ENCODE measurements around the gene PNPLA4.

Gene PNPLA4, protein sequence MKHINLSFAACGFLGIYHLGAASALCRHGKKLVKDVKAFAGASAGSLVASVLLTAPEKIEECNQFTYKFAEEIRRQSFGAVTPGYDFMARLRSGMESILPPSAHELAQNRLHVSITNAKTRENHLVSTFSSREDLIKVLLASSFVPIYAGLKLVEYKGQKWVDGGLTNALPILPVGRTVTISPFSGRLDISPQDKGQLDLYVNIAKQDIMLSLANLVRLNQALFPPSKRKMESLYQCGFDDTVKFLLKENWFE

DNA sequence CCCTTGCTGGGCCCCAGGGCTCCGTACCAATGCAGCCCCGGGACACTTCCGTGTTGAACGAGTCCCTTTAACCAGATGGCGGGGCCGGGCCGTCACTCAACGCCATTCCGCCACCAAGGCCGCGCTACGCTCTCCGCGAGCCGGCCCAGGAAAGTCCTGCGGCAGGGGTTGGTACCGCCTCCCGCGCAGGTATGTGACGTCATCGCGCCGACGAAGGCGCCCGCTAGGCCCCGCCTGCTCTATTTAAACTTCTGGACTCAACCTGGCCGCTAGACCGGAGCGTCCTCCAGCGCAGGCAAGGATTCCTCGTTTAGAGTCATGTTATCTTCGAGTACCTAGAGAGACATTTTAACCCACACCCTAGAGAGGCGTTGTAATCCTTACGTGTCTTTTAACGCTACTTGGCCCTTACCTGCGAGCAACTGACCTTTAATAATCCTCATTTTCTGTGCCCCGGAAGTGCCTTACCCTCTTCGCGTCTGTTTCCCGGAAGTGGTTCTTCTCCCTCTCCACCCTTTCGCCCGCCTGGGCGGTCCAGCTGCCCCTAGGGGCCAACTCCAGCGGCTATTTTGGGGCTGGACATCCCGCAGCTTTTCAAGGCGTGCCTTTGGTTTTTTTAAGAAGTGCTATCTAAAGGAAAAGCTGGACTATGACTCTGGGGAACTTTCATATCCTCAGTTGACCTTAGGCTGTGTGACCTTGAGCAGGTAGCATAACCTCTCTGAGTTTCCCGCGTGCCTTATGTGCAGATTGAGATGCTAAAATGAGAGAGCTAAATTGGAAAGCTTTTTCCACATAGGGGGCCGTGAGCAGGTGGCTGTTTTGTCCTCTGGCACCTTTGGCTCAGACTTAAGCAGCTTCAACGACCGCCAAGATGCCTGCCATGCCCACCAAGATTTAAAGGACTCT lies at the start of gene PNPLA4:
TSS of gene PNPLA4 (minus strand) at position 155 of the 909 bp plus-strand sequence. CDS start 1,294 bp downstream, outside the sequence.
- peak; percentile 88 for DNase-seq

DNA sequence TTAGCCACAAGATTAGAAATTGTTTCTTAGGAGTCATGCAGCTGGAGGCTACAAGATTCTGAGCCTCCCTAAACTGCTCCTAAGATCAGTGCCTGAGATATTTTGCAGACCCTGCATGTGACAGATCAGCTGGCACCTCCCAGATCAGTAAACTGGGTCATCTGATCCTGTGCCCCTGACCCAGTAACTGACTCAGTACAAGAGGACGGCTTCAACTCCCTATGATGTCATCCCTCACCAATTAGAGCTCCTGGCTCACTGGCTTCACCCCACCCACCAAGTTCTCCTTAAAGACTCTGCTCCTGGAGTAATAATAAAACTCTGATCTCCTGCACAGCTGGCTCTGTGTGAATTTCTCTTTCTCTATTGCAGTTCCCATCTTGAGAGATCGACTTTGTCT lies 45.4 kb upstream of the PNPLA4 start:
- DNase-seq: no peak

DNA sequence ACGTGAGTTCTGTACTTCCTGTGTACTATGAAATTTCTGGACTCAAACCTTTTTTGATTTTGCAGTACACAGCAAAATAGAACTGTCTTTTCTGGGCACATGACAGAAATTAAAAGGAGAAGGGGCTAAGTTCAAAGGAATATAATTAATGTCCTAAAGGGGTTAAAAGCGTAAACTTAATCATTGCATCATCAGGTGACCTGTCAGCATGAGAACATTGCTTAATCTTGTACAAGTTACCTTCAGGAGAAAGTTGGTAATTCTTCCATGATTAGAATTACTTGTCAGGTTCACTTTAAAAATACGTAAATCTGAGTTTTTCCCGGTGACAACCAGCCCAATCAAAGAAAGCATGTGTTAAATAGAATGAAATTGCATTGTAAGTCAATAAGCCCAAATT lies 43.2 kb upstream of the PNPLA4 start:
- no peak for DNase-seq

DNA sequence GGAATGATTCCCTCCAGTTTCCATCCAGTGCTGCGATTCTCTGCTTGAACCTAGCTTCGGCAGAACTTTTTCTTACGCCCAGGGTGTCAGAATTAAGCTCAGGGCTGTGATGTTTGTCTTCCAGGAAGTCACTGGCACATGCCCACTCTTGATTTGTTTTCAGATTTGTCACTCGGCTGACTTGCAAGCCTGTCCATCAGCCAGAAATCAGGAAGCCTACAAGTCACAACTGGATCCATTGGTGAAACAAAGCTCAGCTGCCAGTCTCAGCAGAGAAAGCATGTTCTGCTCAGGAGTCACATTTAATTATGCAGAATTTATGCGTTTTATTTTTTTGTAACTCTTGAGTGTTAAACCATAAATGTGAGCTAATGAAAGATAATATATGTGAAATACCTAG lies 38.2 kb upstream of the PNPLA4 start:
- no peak for DNase-seq

DNA sequence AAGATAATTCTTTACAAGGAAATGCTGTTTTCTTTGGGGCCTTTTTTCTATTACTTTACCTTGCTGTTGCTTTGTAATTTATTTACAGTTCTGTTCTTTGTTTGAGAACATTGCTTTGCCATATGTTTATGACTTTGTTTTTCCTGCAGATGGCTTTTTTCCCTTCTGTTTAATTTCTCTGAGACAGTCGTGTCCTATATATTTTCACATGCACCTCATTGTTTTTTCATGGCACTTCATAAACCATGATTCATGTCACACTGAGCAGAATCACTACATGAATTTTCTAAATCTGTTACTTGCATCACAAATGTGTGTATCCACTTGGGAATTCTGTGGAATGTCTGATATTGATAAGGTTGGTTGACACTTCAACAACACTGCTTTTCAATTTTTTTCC lies 33.0 kb upstream of the PNPLA4 start:
- no peak for DNase-seq

DNA sequence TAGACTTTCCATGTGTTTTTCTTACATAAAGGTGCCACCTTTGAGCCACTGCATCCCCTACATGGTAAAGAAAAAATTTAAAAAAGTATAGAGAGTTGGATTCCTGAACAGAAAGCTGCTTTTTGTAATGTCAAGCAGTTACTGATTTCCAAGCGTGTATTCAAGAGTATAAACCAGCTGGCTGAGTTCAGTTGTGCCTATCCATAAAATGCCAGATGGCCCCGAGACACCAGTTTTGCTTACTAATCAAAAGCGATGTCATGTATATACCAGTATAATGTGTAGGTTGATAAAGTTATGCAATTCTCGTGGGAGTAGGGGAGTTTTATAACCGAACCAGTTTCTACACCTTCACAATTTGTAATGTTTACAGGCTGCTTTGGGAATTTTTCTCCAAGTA lies 26.2 kb upstream of the PNPLA4 start:
- DNase-seq: no peak

DNA sequence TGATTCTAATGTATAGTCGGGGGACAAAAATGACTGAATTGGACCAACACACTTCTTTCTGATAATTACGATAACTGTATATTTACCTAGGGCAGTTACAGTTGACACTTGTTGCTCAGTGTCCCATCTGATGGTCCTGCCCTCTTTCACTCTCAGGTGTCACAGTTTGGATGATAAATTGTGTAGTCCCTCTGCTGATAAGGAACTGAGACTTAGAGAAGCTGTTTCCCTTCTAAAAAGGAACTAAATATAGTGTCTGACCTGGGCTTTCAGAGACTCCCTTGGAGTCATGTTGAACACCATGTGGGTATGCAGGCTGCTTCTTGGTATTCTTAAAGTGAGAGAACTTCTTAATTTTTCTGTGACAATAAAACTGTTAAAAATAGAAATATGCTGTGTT lies 23.7 kb upstream of the PNPLA4 start:
- no peak for DNase-seq

DNA sequence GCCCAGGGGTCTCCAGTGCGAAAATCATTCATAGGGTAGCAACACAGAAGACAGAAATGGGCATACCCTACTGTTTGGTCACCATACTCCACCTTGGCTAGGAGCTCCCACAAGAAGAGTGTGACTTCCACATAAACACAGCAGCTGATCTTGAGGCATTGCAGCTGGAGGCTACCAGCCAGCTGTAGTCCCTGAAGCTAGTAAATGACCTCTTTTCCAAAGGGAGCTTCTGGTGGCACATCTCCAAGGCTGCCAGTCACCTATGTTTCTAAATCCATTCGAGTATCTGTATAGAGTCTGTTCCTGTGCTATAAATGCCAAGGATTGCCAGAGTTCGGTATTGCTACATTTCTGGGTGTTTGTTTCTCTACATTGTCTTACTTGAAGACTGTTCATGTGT lies 21.3 kb upstream of the PNPLA4 start:
- no peak for DNase-seq

DNA sequence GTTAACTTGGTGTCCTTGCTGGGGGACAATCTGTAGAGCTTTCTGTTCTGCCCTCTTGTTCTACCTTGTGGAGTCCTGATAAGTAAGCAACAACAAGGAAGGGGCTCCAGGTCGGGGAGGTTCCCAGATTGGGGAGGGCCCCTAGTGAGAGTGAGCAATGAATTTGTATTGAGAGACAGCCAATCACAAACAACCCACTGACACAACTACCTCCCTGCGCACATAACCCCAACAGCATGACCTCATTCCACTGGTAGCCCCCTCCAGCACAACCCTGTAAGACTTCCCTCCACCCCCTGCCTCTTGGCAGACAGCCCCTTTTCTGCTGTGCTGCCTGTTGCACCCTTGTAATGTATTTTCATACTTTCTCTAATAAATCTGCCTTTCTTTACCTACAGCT lies 19.7 kb upstream of the PNPLA4 start:
- DNase-seq: no peak

DNA sequence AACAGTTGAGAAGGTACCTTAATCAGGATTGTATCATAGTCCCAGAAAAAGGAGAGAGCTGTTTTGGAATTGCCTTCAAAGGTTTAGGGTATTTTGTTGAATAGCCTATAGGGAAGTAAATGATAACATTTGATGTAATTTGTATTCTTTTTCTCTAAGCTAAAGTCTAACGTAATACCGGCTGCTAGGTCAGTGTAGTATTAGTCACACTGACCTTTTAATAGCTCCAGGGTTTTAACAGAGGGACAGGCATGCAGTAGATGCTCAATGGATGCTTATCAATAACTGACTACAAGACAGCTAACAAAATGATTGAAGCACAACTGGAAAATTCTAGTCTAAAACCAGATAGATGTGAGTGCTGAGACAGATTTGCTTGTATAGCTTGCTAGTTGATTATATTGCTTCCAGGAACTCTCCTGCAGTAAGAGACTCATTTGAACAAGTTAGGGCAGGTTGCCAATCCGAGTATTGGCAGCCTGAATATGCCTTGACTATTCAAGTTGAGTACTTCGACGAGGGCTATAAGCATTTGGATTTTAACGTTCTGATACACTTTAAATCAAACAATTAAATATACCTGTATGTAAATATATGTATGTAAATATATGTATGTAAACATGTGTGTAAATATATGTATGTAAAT lies 16.5 kb upstream of the PNPLA4 start:
- DNase-seq: no peak

DNA sequence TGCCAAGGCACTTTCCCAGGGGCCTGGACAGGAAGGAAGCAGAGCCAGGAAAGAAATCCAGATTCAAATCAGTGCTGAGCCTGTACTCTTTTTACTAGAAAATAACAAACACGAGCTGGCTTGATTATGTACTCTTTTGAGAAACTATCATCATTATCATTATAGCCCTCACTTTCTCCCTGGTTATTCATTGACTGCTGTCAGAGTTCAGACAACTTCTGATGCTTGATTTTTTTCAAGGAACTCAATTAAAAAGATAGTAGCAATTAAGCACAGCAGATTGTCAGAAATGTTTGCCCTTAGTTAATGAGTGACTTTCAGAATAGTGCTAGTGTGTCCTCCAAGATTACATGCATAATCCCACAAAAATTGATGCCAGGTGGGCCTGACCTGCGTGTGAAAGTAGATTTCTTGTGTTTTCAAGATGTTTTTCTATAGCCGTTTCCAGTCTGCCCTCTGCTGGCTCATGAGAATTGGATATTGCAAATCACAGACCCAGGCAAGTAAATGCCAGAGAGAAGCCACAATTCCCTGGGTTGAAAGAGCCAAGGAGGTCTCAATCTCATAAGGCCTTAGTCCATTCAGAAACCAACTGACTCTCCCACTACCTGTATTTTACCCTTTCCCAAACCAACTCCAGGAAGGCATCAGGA lies 14.3 kb upstream of the PNPLA4 start:
- DNase-seq: no peak

DNA sequence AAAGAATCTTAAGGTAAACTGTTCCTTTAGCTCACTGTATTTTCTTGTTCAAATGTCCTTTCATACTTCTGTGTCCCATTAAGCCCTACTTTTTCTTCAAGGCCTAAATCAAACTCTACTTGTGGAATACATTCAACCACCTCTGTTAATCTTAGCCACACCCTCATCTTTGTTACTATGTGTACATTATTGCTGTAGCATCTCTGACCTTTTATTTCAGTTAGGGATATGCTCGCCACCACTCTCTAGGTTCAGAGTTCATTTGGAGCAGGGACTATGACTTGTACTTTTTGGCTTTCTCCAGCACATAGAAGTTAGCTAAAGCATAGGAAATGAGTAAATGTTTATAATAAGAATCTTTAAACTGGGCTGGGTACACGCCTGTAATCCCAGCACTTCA lies 6.8 kb upstream of the PNPLA4 start:
- no peak for DNase-seq

DNA sequence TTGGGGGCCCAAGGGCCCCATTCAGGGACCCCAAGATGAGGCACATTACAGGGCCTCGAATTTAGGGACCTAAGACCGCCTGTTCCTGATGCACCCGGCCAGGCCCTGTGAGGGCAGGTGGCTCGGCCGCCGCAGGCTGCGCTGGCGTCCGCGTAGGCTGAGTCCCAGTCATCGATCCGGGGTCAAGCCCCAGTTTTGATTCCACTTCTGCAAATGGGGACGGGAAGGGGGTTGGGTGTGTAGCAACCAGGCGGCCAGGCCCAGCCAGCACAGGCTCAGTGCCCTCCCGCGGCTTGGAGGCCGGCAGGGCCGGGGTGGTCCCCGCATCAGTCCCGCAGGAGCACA lies 327 bp downstream of the PNPLA4 start:
- no peak for DNase-seq

DNA sequence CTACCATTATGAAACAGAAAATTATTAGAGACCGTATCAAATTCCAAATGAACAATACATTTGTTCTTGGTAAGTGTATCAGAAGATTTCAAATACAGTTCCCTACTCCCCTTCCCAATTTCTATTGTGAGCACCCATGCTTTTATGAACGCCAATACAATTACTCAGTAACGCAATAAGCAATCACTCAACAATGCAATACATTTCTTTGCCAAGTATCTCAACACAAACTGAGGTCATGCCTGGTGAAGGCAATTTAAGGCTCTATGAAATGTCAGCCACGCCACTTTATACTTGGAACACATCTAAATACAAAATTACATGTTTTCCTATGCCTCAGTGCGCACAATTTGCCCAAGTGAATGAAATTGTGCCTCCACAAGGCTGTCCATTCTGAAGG lies 712 bp downstream of the PNPLA4 start:
- DNase-seq: no peak

DNA sequence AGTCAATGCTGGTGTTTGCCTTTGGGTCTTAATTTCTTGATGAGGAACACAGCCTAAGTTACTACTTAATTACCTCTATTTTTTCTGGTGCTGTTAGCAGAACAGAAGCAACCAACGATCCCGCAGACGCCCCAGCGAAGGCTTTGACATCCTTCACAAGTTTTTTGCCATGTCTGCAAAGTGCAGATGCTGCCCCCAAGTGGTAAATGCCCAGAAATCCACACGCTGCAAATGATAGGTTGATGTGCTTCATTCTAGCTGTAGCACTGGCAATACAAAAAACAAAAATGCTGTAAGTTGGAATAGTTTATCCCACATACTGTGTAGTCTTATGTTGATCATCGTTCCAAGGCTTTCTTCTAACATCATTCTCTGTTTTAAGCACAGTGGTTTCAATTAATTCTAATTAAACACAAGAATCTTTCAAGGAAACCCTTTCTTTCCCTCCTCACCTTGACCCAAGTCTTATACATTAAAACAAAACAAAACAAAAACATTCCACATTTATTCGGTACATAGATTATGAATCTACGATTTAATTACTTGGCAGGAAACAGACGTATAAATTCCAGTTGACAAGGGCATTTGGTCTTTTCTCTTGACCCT lies 1.2 kb downstream of the PNPLA4 start:
- peak; percentile 72 for DNase-seq

DNA sequence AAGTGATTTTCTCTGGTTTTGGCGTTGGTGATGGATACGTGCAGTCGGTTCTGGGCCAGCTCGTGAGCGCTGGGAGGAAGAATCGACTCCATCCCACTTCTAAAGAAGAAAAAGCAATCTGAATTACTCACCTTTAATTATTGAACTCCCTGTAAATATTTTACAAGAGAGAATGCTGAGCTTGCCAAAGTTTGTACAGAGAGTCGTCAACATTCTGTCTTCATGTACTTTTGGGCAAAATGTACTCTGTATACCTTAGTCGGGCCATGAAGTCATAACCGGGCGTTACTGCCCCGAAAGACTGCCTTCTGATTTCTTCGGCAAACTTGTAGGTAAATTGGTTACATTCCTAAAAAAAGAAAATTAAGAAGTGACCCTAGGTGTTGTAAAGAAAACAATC lies 5.5 kb downstream of the PNPLA4 start:
- DNase-seq: no peak

DNA sequence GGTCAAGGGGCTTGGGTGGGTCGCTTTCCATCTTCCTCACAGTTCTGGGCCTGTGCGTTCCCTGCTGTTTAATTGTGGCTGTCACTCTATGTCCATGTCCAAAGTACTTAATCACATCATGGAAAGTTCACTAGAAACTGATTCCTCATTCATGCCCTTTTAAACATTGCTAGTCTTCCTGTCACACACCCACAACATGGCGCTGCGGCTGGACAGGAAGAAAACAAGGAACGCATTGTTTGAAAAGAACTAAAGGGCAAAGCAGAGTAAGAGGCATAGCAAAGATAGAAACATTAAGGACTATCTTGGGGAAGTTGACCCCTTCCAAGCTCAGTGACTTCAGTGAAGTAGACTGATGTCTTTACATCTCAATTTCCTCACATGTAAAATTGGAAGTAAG lies 18.4 kb downstream of the PNPLA4 start:
- no peak for DNase-seq

DNA sequence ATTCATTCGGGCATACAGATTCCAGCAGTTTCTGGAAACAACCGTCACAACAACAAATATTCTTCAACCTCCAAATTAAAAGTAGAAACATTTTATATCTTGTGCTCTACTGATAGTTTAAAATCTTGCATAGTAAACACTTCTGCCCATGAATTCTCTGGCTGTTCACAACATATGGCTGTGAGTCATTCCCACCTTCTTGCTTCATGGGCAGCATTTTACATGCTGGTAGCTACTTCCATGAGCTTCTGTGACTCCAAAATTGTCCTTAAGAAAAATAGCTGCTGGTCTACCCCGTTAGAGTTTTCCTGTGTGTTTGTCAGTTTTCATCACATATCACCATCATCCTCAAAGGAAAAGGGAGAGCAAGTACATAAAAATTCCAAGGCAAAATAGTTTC lies 22.7 kb downstream of the PNPLA4 start:
- no peak for DNase-seq

DNA sequence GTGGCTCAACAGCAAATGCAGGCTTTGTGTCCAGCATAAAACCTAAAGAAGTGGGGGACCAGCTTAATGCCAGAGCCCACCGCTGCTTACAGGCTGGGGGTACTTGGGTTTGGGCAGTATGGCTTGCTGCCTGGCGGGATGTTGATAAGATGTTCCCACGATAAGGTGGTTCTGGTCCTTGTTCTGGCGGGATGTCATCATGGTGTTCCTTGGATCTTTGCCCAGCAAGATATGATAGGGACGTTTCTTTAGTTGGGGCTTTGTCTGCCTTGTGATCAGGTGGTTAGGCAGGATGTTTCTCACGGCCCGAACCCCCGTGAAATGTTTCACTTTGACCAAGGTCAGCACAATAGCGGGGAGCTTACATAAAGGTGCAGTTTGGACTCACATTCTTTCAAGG lies 35.3 kb downstream of the PNPLA4 start:
- no peak for DNase-seq

DNA sequence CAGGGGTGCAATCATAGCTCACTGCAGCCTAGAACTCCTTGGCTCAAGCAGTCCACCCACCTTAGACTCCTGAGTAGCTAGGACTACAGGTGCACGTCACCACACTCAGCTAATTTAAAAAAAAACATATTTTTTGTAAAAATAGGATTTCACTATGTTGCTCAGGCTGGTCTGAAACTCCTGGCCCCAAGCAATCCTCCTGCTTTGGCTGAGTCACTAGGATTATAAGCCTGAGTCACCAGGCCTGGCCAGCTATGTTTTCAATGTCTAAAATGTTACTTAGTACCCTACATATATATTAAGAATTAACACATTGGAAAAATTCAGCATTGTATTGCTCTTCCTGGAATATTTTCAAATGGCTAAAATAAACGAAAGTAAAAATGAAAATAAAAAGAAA lies 37.5 kb downstream of the PNPLA4 start:
- no peak for DNase-seq

DNA sequence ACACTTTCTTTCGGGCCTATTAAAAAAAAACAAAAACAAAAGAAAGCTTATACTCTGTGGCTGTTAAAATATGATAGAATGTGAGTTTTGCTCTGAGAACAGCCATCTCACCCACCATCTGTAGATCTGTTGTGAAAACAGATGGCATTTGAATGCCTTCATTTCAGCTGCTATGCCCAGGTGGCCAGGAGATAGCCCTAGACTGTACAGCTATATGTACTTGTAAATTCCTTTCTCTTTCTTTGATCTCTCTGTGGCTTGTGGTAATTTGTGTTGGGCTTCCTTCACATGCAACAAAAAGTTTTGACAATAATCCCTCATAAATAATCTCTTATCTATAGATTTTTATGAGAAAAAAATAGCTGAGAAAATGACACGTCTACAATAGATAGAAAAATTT lies 38.1 kb downstream of the PNPLA4 start:
- no peak for DNase-seq

DNA sequence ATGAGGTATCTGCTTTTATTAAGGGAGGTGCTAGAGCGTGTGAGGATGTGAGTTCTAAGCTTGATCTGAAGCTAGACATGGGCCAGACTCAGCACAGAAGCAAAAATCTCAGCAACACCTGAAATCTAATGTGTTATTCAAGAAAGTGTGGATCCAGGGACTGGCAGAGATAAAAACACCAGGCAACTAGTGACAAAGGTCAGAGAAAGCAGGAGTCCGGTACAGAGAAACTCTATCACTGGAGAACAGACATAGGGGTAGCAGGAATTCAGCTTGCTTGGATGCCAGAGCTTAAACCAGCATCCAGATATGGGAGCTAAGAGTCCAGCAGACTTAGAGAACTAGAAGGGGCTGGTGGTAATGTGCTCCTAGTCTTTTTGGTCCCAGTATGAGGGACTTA lies 50.3 kb downstream of the PNPLA4 start:
- DNase-seq: no peak

DNA sequence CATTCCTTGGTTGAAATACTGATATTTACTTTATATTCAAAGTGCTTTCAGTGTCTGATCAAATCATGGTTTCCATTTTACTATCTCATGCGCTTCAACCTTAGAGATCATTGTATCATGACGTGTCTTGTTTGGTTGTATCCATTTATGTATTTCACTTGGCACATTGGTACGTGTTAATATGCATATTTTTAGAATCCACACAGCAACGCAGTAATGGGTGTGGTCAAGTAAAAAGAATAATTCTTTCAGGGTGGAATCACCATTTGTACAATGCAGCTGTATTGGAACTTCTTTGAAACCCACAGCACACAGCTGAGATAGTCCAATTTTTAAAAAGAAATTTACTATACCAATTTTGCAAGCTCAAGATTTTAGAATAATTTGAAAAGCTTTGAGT lies 55.2 kb downstream of the PNPLA4 start:
- no peak for DNase-seq

All from CD4-positive, alpha-beta T cell treated with Interleukin-17A for 4 hours (primary cell).